GM12878 (cell line): ENCODE measurements around the gene HSD11B1L. TPM values are rescaled to one million over a fixed set of nuclear protein-coding genes. Genes with fewer than 3 reads are reported as not detected.

Experiments
- ATAC-seq: fragments of 200-7000 bp; cut with Tn5 transposase; 3 replicates; pipeline ENCODE4 v1.9.1; 2020; ENCODE audit warnings: mild to moderate bottlenecking, moderate library complexity
- BruUV-seq: library from RNA; stranded (reverse); fragments of 400-500 nt; replicated peaks from 2 replicates; lab custom pipeline; 2021; lab: Mats Ljungman, UMichigan
- CTCF ChIA-PET: fragments of 300-600 bp; sonication (Branson Sonifier 250); formaldehyde crosslinking; extraction: SDS; loops from one replicate; lab custom pipeline; 2021; ENCODE audit warnings: inconsistent platforms; lab: Yijun Ruan, JAX
- POLR2A ChIA-PET: fragments of 350-600 bp; formaldehyde crosslinking; extraction: SDS; loops from one replicate; lab custom pipeline; 2021; ENCODE audit warnings: inconsistent platforms; lab: Charles Lee
- RAD21 ChIA-PET: fragments of 300-600 bp; sonication (Branson Sonifier 250); formaldehyde crosslinking; loops from one replicate; lab custom pipeline; 2023; ENCODE audit warnings: antibody characterized with exemption; ENCODE audit not compliant: unreplicated experiment; lab: Charles Lee
- SMC1A ChIA-PET: fragments of 300-600 bp; sonication (Branson Sonifier 250); formaldehyde crosslinking; loops from one replicate; lab custom pipeline; 2023; ENCODE audit not compliant: unreplicated experiment, uncharacterized antibody; lab: Charles Lee
- DNase-seq: peaks from one replicate; pipeline ENCODE4 v3.0.0-alpha.2; 2011; ENCODE audit warnings: low read depth, low spot score
- FAIRE-seq: peaks from 3 replicates; lab custom pipeline; 2011; peaks lifted over from hg19 to GRCh38; lab: Jason Lieb, UNC
- H2AFZ ChIP-seq: 2 replicates; pipeline ENCODE4 v1.6.0; 2011; ENCODE audit warnings: low read depth, low read length, control low read depth; ENCODE audit not compliant: control insufficient read depth
- H3K27ac ChIP-seq: 2 replicates; pipeline ENCODE4 v1.5.1; 2011; ENCODE audit warnings: control low read depth; ENCODE audit not compliant: control insufficient read depth, insufficient read depth
- H3K27me3 ChIP-seq, 2 experiments: replicated peaks in 1 of 2; 2 replicates each; pipeline versions ENCODE4 v1.6.0 to v1.6.1; 2011; ENCODE audit warnings: low read length in 1 of 2; ENCODE audit not compliant: control insufficient read depth in 2 of 2, insufficient read depth in 2 of 2
- H3K36me3 ChIP-seq, 2 experiments: 2 replicates each; pipeline ENCODE4 v1.5.1; 2011; ENCODE audit warnings: low read length in 1 of 2; ENCODE audit not compliant: control insufficient read depth in 2 of 2, insufficient read depth in 2 of 2
- H3K4me1 ChIP-seq: 2 replicates; pipeline ENCODE4 v1.6.1; 2011; ENCODE audit warnings: mild to moderate bottlenecking, low read length, moderate library complexity, mixed read lengths; ENCODE audit not compliant: control insufficient read depth, insufficient read depth
- H3K4me2 ChIP-seq: 2 replicates; pipeline ENCODE4 v1.6.0; 2011; ENCODE audit warnings: control low read depth; ENCODE audit not compliant: control insufficient read depth, insufficient read depth
- H3K4me3 ChIP-seq: fragments of 200-600 bp; sonication (generic); 2 replicates; pipeline ENCODE4 v1.5.1; 2016
- H3K79me2 ChIP-seq: 2 replicates; pipeline ENCODE4 v1.6.0; 2011; ENCODE audit warnings: low read length; ENCODE audit not compliant: control insufficient read depth, insufficient read depth
- H3K9ac ChIP-seq: 2 replicates; pipeline ENCODE4 v1.8.0; 2011; ENCODE audit warnings: low read length, control low read depth, mixed read lengths; ENCODE audit not compliant: control insufficient read depth, insufficient read depth
- H3K9me3 ChIP-seq: replicated peaks from 3 replicates; pipeline ENCODE4 v1.5.1; 2011; ENCODE audit warnings: mild to moderate bottlenecking, low read length; ENCODE audit not compliant: control insufficient read depth, insufficient read depth
- H4K20me1 ChIP-seq: 2 replicates; pipeline ENCODE4 v1.6.0; 2011; ENCODE audit not compliant: control insufficient read depth, insufficient read depth
- DPF2 ChIP-seq: fragments of 450-650 bp; IDR thresholded peaks from 2 replicates; pipeline ENCODE4 v1.6.1; 2017; ENCODE audit warnings: mild to moderate bottlenecking
- NFYB ChIP-seq: IDR thresholded peaks from 2 replicates; pipeline ENCODE4 v1.6.1; 2011; ENCODE audit warnings: low read depth, mild to moderate bottlenecking, low read length, improper control_type of control experiment, moderate library complexity; ENCODE audit not compliant: insufficient read depth
- PML ChIP-seq: IDR thresholded peaks from 2 replicates; pipeline ENCODE4 v1.6.1; 2012; ENCODE audit warnings: low read length, inconsistent platforms
- POU2F2 ChIP-seq: IDR thresholded peaks from 3 replicates; pipeline ENCODE4 v1.6.1; 2011; ENCODE audit warnings: low read depth, mild to moderate bottlenecking, low read length, borderline replicate concordance
- RUNX3 ChIP-seq: IDR thresholded peaks from 2 replicates; pipeline ENCODE4 v1.6.1; 2012; ENCODE audit warnings: low read length, inconsistent platforms
- SKIL ChIP-seq: fragments of 450-650 bp; IDR thresholded peaks from 2 replicates; pipeline ENCODE4 v1.6.1; 2017; ENCODE audit warnings: mild to moderate bottlenecking, low read depth, inconsistent platforms; ENCODE audit not compliant: poor library complexity, severe bottlenecking
- ZNF24 ChIP-seq: fragments of 450-650 bp; IDR thresholded peaks from 2 replicates; pipeline ENCODE4 v1.6.1; 2017; ENCODE audit warnings: antibody characterized with exemption, mild to moderate bottlenecking
- WGBS: methylation state at CpG from one replicate; pipeline ENCODE4 v1.1.6; 2016; ENCODE audit warnings: low lambda C conversion rate; ENCODE audit not compliant: insufficient replicate concordance, insufficient coverage; ENCODE audit errors: missing lambda C conversion rate; 5-methylcytosine and 5-hydroxymethylcytosine counted together
- in situ Hi-C: fragments of 300-500 bp; cut with MboI; formaldehyde crosslinking; loops from 9 replicates; pipeline ENCODE4 v1.14.3; 2018; ENCODE audit warnings: mixed read lengths
- intact Hi-C: fragments of 100-400 bp; cut with micrococcal nuclease; formaldehyde crosslinking; loops from one replicate; pipeline ENCODE4 v1.14.2; 2022; ENCODE audit not compliant: unreplicated experiment
- polyA plus RNA-seq, 11 experiments: library from polyadenylated mRNA; depleted of rRNA in 4 of 11; unstranded in 6 of 11; stranded (reverse) in 5 of 11; fragments of >200 nt; fragmentation: Nextera tagmentation in 4 of 11; fragmentation: Illumina TruSeq in 1 of 11; extraction: Ambion mirVana in 4 of 11; extraction: Trizol in 1 of 11; gene quantifications; 1 replicate in 1 of 11; 2 replicates in 10 of 11; pipeline versions ENCODE4 v1.2.1 to v1.2.3, GENCODE V29; 2011 to 2016; ENCODE audit warnings: inconsistent platforms in 2 of 11, missing spikeins in 2 of 11, low read depth in 1 of 11
- total RNA-seq, 4 experiments: library from RNA; depleted of rRNA in 3 of 4; stranded (reverse); fragments of >200 nt in 3 of 4; fragmentation: Illumina TruSeq in 1 of 4; extraction: Trizol in 1 of 4; gene quantifications; 2 replicates each; pipeline versions ENCODE4 v1.2.1 to v1.2.3, GENCODE V29; 2013 to 2021
- TF ChIP-seq, protein P1 (sequence below): IDR thresholded peaks from 2 replicates; pipeline ENCODE4 v1.6.1; 2012; ENCODE audit warnings: low read depth, low read length, improper control_type of control experiment
- TF ChIP-seq, protein P2 (sequence below), 3 experiments: IDR thresholded peaks in 2 of 3; conservative IDR thresholded peaks in 1 of 3; 2 replicates each; pipeline ENCODE4 v1.5.1; 2011; ENCODE audit warnings: low read depth in 3 of 3, low read length in 3 of 3, mild to moderate bottlenecking in 3 of 3, control low read depth in 2 of 3, moderate library complexity in 2 of 3, inconsistent platforms in 1 of 3, mixed read lengths in 1 of 3; ENCODE audit not compliant: control insufficient read depth in 2 of 3, insufficient read depth in 1 of 3; ENCODE audit errors: extremely low read depth in 1 of 3
- TF ChIP-seq, protein P3 (sequence below): IDR thresholded peaks from 2 replicates; pipeline ENCODE4 v1.6.1; 2012; ENCODE audit warnings: low read length, inconsistent platforms

The HSD11B1L gene
- total and polyA plus RNA-seq, 10 of the 15 experiments (the other 5 are each of a cell fraction or from before 2014, with no cell fraction given), result 0.29 to 1.8 (median 1.1) TPM; not detected in 1

- TF ChIP-seq, protein P1, sequence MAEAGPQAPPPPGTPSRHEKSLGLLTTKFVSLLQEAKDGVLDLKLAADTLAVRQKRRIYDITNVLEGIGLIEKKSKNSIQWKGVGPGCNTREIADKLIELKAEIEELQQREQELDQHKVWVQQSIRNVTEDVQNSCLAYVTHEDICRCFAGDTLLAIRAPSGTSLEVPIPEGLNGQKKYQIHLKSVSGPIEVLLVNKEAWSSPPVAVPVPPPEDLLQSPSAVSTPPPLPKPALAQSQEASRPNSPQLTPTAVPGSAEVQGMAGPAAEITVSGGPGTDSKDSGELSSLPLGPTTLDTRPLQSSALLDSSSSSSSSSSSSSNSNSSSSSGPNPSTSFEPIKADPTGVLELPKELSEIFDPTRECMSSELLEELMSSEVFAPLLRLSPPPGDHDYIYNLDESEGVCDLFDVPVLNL, result no peak
- no peak for TF ChIP-seq DPF2
- TF ChIP-seq, protein P2, sequence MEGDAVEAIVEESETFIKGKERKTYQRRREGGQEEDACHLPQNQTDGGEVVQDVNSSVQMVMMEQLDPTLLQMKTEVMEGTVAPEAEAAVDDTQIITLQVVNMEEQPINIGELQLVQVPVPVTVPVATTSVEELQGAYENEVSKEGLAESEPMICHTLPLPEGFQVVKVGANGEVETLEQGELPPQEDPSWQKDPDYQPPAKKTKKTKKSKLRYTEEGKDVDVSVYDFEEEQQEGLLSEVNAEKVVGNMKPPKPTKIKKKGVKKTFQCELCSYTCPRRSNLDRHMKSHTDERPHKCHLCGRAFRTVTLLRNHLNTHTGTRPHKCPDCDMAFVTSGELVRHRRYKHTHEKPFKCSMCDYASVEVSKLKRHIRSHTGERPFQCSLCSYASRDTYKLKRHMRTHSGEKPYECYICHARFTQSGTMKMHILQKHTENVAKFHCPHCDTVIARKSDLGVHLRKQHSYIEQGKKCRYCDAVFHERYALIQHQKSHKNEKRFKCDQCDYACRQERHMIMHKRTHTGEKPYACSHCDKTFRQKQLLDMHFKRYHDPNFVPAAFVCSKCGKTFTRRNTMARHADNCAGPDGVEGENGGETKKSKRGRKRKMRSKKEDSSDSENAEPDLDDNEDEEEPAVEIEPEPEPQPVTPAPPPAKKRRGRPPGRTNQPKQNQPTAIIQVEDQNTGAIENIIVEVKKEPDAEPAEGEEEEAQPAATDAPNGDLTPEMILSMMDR (IDR thresholded peaks at IDR 0.05 in 2 of 3, conservative IDR thresholded peaks at IDR 0.05 in 1 of 3; ENCODE audit: control insufficient read depth in 2 of 3, extremely low read depth in 1 of 3, insufficient read depth in 1 of 3, low read depth in 3 of 3, low read length in 3 of 3), result no peak
Measured at GRCh38 chr19:5683177-5683886, 2.5 kb downstream of the HSD11B1L start (continued).

- SMC1A ChIA-PET, result no interaction called here
- TF ChIP-seq PML (no peak), POU2F2 (no peak), SKIL (no peak), NFYB (no peak), RUNX3 (no peak), ZNF24 (no peak)
- TF ChIP-seq, protein P3, sequence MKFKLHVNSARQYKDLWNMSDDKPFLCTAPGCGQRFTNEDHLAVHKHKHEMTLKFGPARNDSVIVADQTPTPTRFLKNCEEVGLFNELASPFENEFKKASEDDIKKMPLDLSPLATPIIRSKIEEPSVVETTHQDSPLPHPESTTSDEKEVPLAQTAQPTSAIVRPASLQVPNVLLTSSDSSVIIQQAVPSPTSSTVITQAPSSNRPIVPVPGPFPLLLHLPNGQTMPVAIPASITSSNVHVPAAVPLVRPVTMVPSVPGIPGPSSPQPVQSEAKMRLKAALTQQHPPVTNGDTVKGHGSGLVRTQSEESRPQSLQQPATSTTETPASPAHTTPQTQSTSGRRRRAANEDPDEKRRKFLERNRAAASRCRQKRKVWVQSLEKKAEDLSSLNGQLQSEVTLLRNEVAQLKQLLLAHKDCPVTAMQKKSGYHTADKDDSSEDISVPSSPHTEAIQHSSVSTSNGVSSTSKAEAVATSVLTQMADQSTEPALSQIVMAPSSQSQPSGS, result no peak
Measured at GRCh38 chr19:5684694-5685430, 4.0 kb downstream of the HSD11B1L start.

More at GRCh38 chr19:5684694-5685430, 4.0 kb downstream of the HSD11B1L start:
- ChIA-PET CTCF (interaction anchor here (1.2 kb wide), 1 partner anchor 64 kb away, joined by 3 read pairs; no protein-coding TSS in a partner anchor), POLR2A (no interaction called here), RAD21 (no interaction called here)
- WGBS, result 73% methylated on average over 22 of the region's 22 CpGs
- Histone ChIP-seq H3K27ac (no peak overlapping the region), H3K9me3 (no peaks in the 10 kb centered on the region; the same call in 2 of the 3 replicates), H3K4me3 (no peak overlapping the region), H3K27me3 (no peaks in the 10 kb centered on the region), H2AFZ (no peak overlapping the region), H4K20me1 (no peaks in the 10 kb centered on the region), H3K9ac (no peak overlapping the region), H3K79me2 (peaks cover 5% of the 10 kb centered on the region), H3K4me2 (no peak overlapping the region), H3K36me3 (no peaks in the 10 kb centered on the region), H3K4me1 (peaks cover 5% of the 10 kb centered on the region; the same call in 1 of the 2 replicates)
- in situ Hi-C loops, result loop anchor here (10.0 kb wide), 1 partner anchor 1440 kb away; the partner anchor contains the start of gene YJU2
- intact Hi-C loops, result loop anchor here (5.0 kb wide), 1 partner anchor 63 kb away; the partner anchor contains the start of genes SAFB and SAFB2
- BruUV-seq, result no TSS peak
- FAIRE-seq (no peak), DNase-seq (no peak), ATAC-seq (no peak)
